H1 (cell line): ENCODE measurements around the gene KATNBL1. TPM values are rescaled to one million over a fixed set of nuclear protein-coding genes. Genes with fewer than 3 reads are reported as not detected.

Experiments
- CTCF ChIA-PET: fragments of 300-600 bp; sonication (Branson Sonifier 250); formaldehyde crosslinking; loops from one replicate; lab custom pipeline; 2021; ENCODE audit not compliant: partially characterized antibody; lab: Charles Lee
- POLR2A ChIA-PET: fragments of 300-600 bp; sonication (Branson Sonifier 250); formaldehyde crosslinking; loops from one replicate; lab custom pipeline; 2021; ENCODE audit warnings: inconsistent platforms; ENCODE audit not compliant: partially characterized antibody; lab: Charles Lee
- DNase-seq, 2 experiments: peaks; one replicate each; pipeline versions ENCODE4 v3.0.0 to v3.0.0-alpha.2; 2010 to 2022; ENCODE audit warnings: low spot score in 2 of 2, low read depth in 1 of 2, mixed read lengths in 1 of 2
- FAIRE-seq: peaks from 2 replicates; lab custom pipeline; 2011; peaks lifted over from hg19 to GRCh38; lab: Jason Lieb, UNC
- H2AFZ ChIP-seq: 2 replicates; pipeline ENCODE4 v1.8.1; 2012; ENCODE audit warnings: low read length, inconsistent platforms
- H2AK5ac ChIP-seq: 2 replicates; pipeline ENCODE4 v1.6.1; 2013; ENCODE audit warnings: low read depth, low read length
- H2BK120ac ChIP-seq: replicated peaks from 2 replicates; pipeline ENCODE3; 2013; ENCODE audit warnings: low read depth, low read length, inconsistent platforms
- H2BK12ac ChIP-seq: 2 replicates; pipeline ENCODE4 v1.6.1; 2013; ENCODE audit warnings: low read depth, low read length
- H2BK15ac ChIP-seq: 2 replicates; pipeline ENCODE4 v1.6.1; 2013; ENCODE audit warnings: low read length
- H2BK20ac ChIP-seq: 2 replicates; pipeline ENCODE4 v1.6.1; 2013; ENCODE audit warnings: low read length
- H2BK5ac ChIP-seq: 2 replicates; pipeline ENCODE4 v1.6.1; 2013; ENCODE audit warnings: low read depth, low read length
- H3K14ac ChIP-seq: 2 replicates; pipeline ENCODE4 v1.6.1; 2013; ENCODE audit warnings: inconsistent platforms; ENCODE audit not compliant: insufficient read length
- H3K18ac ChIP-seq: 2 replicates; pipeline ENCODE4 v1.6.1; 2013; ENCODE audit warnings: low read length; ENCODE audit errors: extremely low read depth
- H3K23ac ChIP-seq: 2 replicates; pipeline ENCODE4 v1.6.1; 2013; ENCODE audit warnings: inconsistent platforms; ENCODE audit not compliant: insufficient read length
- H3K23me2 ChIP-seq: 2 replicates; pipeline ENCODE4 v1.6.1; 2013; ENCODE audit warnings: low read depth, low read length
- H3K27ac ChIP-seq: 2 replicates; pipeline ENCODE4 v1.6.1; 2011; ENCODE audit warnings: low read depth, low read length, inconsistent platforms
- H3K27me3 ChIP-seq, 4 experiments: replicated peaks in 1 of 4; 1 replicate in 1 of 4; 2 replicates in 3 of 4; pipeline versions ENCODE4 v1.6.1 to v1.8.1; 2011 to 2013; ENCODE audit warnings: low read length in 3 of 4, mild to moderate bottlenecking in 3 of 4, inconsistent platforms in 2 of 4, mixed read lengths in 2 of 4, moderate library complexity in 1 of 4; ENCODE audit not compliant: control insufficient read depth in 3 of 4, insufficient read depth in 3 of 4; ENCODE audit errors: extremely low read depth in 1 of 4
- H3K36me3 ChIP-seq, 4 experiments: 2 replicates each; pipeline versions ENCODE4 v1.6.1 to v1.8.1; 2011 to 2013; ENCODE audit warnings: mild to moderate bottlenecking in 4 of 4, low read length in 3 of 4, moderate library complexity in 2 of 4, control low read depth in 1 of 4, inconsistent platforms in 1 of 4; ENCODE audit not compliant: insufficient read depth in 4 of 4, control insufficient read depth in 2 of 4
- H3K4ac ChIP-seq: replicated peaks from 2 replicates; pipeline ENCODE3; 2013; ENCODE audit warnings: low read length, low read depth, mixed read lengths, inconsistent platforms; ENCODE audit not compliant: insufficient read length
- H3K4me1 ChIP-seq, 4 experiments: replicated peaks in 1 of 4; 1 replicate in 1 of 4; 2 replicates in 3 of 4; pipeline versions ENCODE4 v1.6.1 to v1.8.1; 2011 to 2013; ENCODE audit warnings: low read length in 3 of 4, inconsistent platforms in 2 of 4, mixed read lengths in 1 of 4; ENCODE audit not compliant: insufficient read depth in 4 of 4, control insufficient read depth in 3 of 4
- H3K4me2 ChIP-seq, 2 experiments: 2 replicates each; pipeline versions ENCODE4 v1.6.1 to v1.8.1; 2011 to 2013; ENCODE audit warnings: low read depth in 2 of 2, low read length in 2 of 2, control low read depth in 1 of 2, inconsistent platforms in 1 of 2, mild to moderate bottlenecking in 1 of 2; ENCODE audit not compliant: insufficient read depth in 1 of 2
- H3K4me3 ChIP-seq, 4 experiments: fragments of 200-600, 300-600 bp in 1 of 4; sonication (generic), shearing (Covaris generic), sonication (Bioruptor Twin) in 1 of 4; 2 replicates each; pipeline versions ENCODE4 v1.5.1 to v1.8.1; 2011 to 2016; ENCODE audit warnings: low read length in 4 of 4, low read depth in 3 of 4, control low read depth in 2 of 4, inconsistent platforms in 2 of 4, mild to moderate bottlenecking in 2 of 4, mixed read lengths in 1 of 4, moderate library complexity in 1 of 4; ENCODE audit not compliant: insufficient read depth in 2 of 4; ENCODE audit errors: extremely low read depth in 1 of 4
- H3K56ac ChIP-seq: replicated peaks from 2 replicates; pipeline ENCODE3; 2013; ENCODE audit warnings: low read depth, mild to moderate bottlenecking, mixed read lengths, low read length, inconsistent platforms; ENCODE audit not compliant: insufficient read length
- H3K79me1 ChIP-seq: 2 replicates; pipeline ENCODE4 v1.6.1; 2013; ENCODE audit warnings: low read depth, low read length, control low read depth
- H3K79me2 ChIP-seq, 2 experiments: 2 replicates each; pipeline versions ENCODE4 v1.6.1 to v1.8.1; 2012 to 2013; ENCODE audit warnings: low read length in 2 of 2, mild to moderate bottlenecking in 2 of 2, inconsistent platforms in 1 of 2; ENCODE audit not compliant: insufficient read depth in 2 of 2, control insufficient read depth in 1 of 2
- H3K9ac ChIP-seq, 4 experiments: replicated peaks in 1 of 4; 1 replicate in 1 of 4; 2 replicates in 3 of 4; pipeline versions ENCODE4 v1.6.1 to v1.8.1; 2011 to 2013; ENCODE audit warnings: low read depth in 3 of 4, low read length in 3 of 4, control low read depth in 2 of 4, mild to moderate bottlenecking in 2 of 4, moderate library complexity in 2 of 4, inconsistent platforms in 1 of 4; ENCODE audit errors: extremely low read depth in 1 of 4
- H3K9me3 ChIP-seq, 2 experiments: 2 replicates each; pipeline versions ENCODE4 v1.6.1 to v1.8.1; 2012 to 2013; ENCODE audit warnings: mild to moderate bottlenecking in 2 of 2, moderate library complexity in 2 of 2, control low read depth in 1 of 2, inconsistent platforms in 1 of 2, low read depth in 1 of 2, low read length in 1 of 2, mixed read lengths in 1 of 2; ENCODE audit not compliant: insufficient read depth in 2 of 2
- H4K20me1 ChIP-seq, 2 experiments: replicated peaks in 1 of 2; 2 replicates each; pipeline versions ENCODE3 to v1.8.1; 2011 to 2013; ENCODE audit warnings: inconsistent platforms in 2 of 2, low read length in 2 of 2, mild to moderate bottlenecking in 1 of 2; ENCODE audit not compliant: insufficient read depth in 2 of 2, control insufficient read depth in 1 of 2
- H4K5ac ChIP-seq: 2 replicates; pipeline ENCODE4 v1.6.1; 2013; ENCODE audit warnings: low read length, low read depth, mixed read lengths, inconsistent platforms; ENCODE audit not compliant: insufficient read length
- H4K8ac ChIP-seq: 2 replicates; pipeline ENCODE4 v1.8.0; 2013; ENCODE audit warnings: mild to moderate bottlenecking, moderate library complexity, low read length, inconsistent platforms; ENCODE audit not compliant: insufficient read depth; ENCODE audit errors: extremely low read depth
- H4K91ac ChIP-seq: replicated peaks from 2 replicates; pipeline ENCODE3; 2013; ENCODE audit warnings: low read length, mixed read lengths, inconsistent platforms; ENCODE audit not compliant: insufficient read length
- ATF3 ChIP-seq: IDR thresholded peaks from 2 replicates; pipeline ENCODE4 v1.6.1; 2011; ENCODE audit warnings: low read depth, mild to moderate bottlenecking, low read length; ENCODE audit not compliant: insufficient read depth
- BRCA1 ChIP-seq: IDR thresholded peaks from 2 replicates; pipeline ENCODE4 v1.6.1; 2012; ENCODE audit warnings: low read depth, low read length, improper control_type of control experiment
- CBX5 ChIP-seq: fragments of 300-800, 300-1000 bp; sonication (generic); IDR thresholded peaks from 2 replicates; pipeline ENCODE4 v1.7.1; 2016; ENCODE audit warnings: antibody characterized with exemption, low read length, low read depth
- CHD2 ChIP-seq: IDR thresholded peaks from 2 replicates; pipeline ENCODE4 v1.6.1; 2012; ENCODE audit warnings: low read length, improper control_type of control experiment
- E2F6 ChIP-seq: IDR thresholded peaks from 2 replicates; pipeline ENCODE4 v1.6.1; 2012; ENCODE audit warnings: inconsistent platforms
- HDAC2 ChIP-seq, 2 experiments: fragments of 300-600 bp in 1 of 2; sonication (generic) in 1 of 2; IDR thresholded peaks; 2 replicates each; pipeline ENCODE4 v1.6.1; 2011 to 2012; ENCODE audit warnings: low read depth in 2 of 2, low read length in 2 of 2, mild to moderate bottlenecking in 2 of 2, moderate library complexity in 2 of 2, borderline replicate concordance in 1 of 2, inconsistent platforms in 1 of 2
- PHF8 ChIP-seq: fragments of 200-600 bp; sonication (generic); conservative IDR thresholded peaks from 2 replicates; pipeline ENCODE4 v1.7.1; 2012; ENCODE audit warnings: low read depth, mild to moderate bottlenecking, inconsistent platforms, low read length, moderate library complexity
- POLR2AphosphoS5 ChIP-seq: IDR thresholded peaks from 2 replicates; pipeline ENCODE4 v1.6.1; 2011; ENCODE audit warnings: low read depth, low read length
- RXRA ChIP-seq: IDR thresholded peaks from 2 replicates; pipeline ENCODE4 v1.6.1; 2011; ENCODE audit warnings: low read depth, mild to moderate bottlenecking, low read length, moderate library complexity; ENCODE audit not compliant: insufficient read depth
- TCF12 ChIP-seq: IDR thresholded peaks from 2 replicates; pipeline ENCODE4 v1.6.1; 2011; ENCODE audit warnings: low read depth, mild to moderate bottlenecking, low read length
- TEAD4 ChIP-seq: IDR thresholded peaks from 2 replicates; pipeline ENCODE4 v1.6.1; 2012; ENCODE audit warnings: low read depth, low read length, inconsistent platforms, mixed read lengths
- WGBS, 2 experiments: shearing (Covaris generic) in 1 of 2; methylation state at CpG; one replicate each; pipeline versions ENCODE4 v1.1.6 to v1.1.7; 2013 to 2015; ENCODE audit warnings: low lambda C conversion rate in 2 of 2, mixed read lengths in 2 of 2, inconsistent platforms in 1 of 2, low coverage in 1 of 2, missing lambda C conversion rate in 1 of 2; ENCODE audit not compliant: insufficient replicate concordance in 2 of 2, insufficient coverage in 1 of 2, insufficient read length in 1 of 2; ENCODE audit errors: extremely low coverage in 1 of 2, missing lambda C conversion rate in 1 of 2; 5-methylcytosine and 5-hydroxymethylcytosine counted together
- polyA plus RNA-seq, 7 experiments: library from polyadenylated mRNA; depleted of rRNA in 3 of 7; stranded (reverse) in 5 of 7; unstranded in 2 of 7; fragments of >200 nt in 5 of 7; fragments of 200-250 nt in 2 of 7; gene quantifications; 1 replicate in 5 of 7; 2 replicates in 1 of 7; 4 replicates in 1 of 7; pipeline versions ENCODE4 v1.2.1 to v1.2.3, GENCODE V29; 2011 to 2013; ENCODE audit warnings: missing spikeins in 2 of 7, mixed read lengths in 2 of 7
- total RNA-seq: library from RNA; stranded (reverse); fragmentation: NEBNext Ultra II Directional; extraction: Animal tissue kit (Norgen Biotek cat#: 25700); gene quantifications from 2 replicates; pipeline ENCODE4 v1.2.1, GENCODE V29; 2021

KATNBL1 gene
- total and polyA plus RNA-seq, 2 of the 8 experiments (the other 6 are each of a cell fraction or from before 2014, with no cell fraction given) = 14.2 to 51.4 TPM

- H2AFZ ChIP-seq = no peak overlapping the region
- CTCF ChIA-PET = interaction anchor here (0.6 to 3.6 kb wide), 5 partner anchors 12 to 505 kb away, joined by 3 to 12 read pairs (median 4); no protein-coding TSS in a partner anchor
- TF ChIP-seq CBX5 (no peak), TCF12 (0 out of 2 replicates have a peak, but pooled peaks have one; percentile 54), POLR2AphosphoS5 (peak; percentile 78), HDAC2 (IDR thresholded peaks at IDR 0.05; ENCODE audit: borderline replicate concordance in 1 of 2, low read depth in 2 of 2, low read length in 2 of 2) (peak; percentile 41 to 54; a peak in 1 of 4 replicates), CHD2 (peak; percentile 32; the same call in 1 of the 2 replicates), RXRA (0 out of 2 replicates have a peak, but pooled peaks have one; percentile 73), ATF3 (no peak), PHF8 (no peak), E2F6 (no peak), BRCA1 (no peak), TEAD4 (no peak)
Observed at GRCh38 chr15:34214135-34214534, 4.2 kb upstream of the KATNBL1 start.

More at GRCh38 chr15:34214135-34214534, 4.2 kb upstream of the KATNBL1 start:
- Histone ChIP-seq H3K36me3 (no peaks in the 10 kb centered on the region), H3K79me1 (no peaks in the 10 kb centered on the region), H3K9me3 (no peaks in the 10 kb centered on the region), H2BK12ac (peak overlapping the region; percentile 71; the same call in 1 of the 2 replicates), H2BK15ac (no peak overlapping the region), H3K27me3 (no peaks in the 10 kb centered on the region), H3K4me3 (peak overlapping the region in 3 of 4 experiments; percentile 16 to 43 (median 18); a peak in 5 of 8 replicates), H2BK20ac (peak overlapping the region; percentile 49; the same call in 1 of the 2 replicates), H4K91ac (peak overlapping the region; percentile 20), H3K27ac (peak overlapping the region; percentile 77), H2BK5ac (peak overlapping the region; percentile 72), H4K8ac (no peak overlapping the region), H2AK5ac (no peak overlapping the region), H3K23ac (no peak overlapping the region), H3K4me2 (peak overlapping the region; percentile 66 to 70), H3K4ac (no peak overlapping the region), H3K9ac (peak overlapping the region in 3 of 4 experiments; percentile 46 to 63 (median 54); a peak in 4 of 7 replicates), H3K79me2 (peaks cover 0 to 3% of the 10 kb centered on the region in 2 experiments; a peak in 2 of 4 replicates), H3K18ac (no peak overlapping the region; the same call in 1 of the 2 replicates), H4K20me1 (no peaks in the 10 kb centered on the region), H3K4me1 (peaks cover 5 to 19% (median 14%) of the 10 kb centered on the region in 4 experiments; a peak in 5 of 7 replicates), H3K23me2 (peaks cover 2% of the 10 kb centered on the region; the same call in 1 of the 2 replicates), H3K14ac (no peak overlapping the region), H2BK120ac (peak overlapping the region; percentile 80), H3K56ac (no peak overlapping the region), H4K5ac (peak overlapping the region; percentile 63)
- peak; percentile 76 for FAIRE-seq
- peak; percentile 46 to 54 for DNase-seq
- 4% methylated on average over 3 of the region's 3 CpGs; no CpG with 5 or more reads in 1 of the 2 experiments for WGBS, 2 experiments
- POLR2A ChIA-PET = interaction anchor here (1.0 to 2.4 kb wide), 2 partner anchors 10 to 104 kb away, joined by 4 to 13 read pairs; partner anchors contain the start of gene EMC4
